Esophagus squamous epithelium (tissue), 5 donors: ENCODE measurements around the gene CNP. TPM values are rescaled to one million over a fixed set of nuclear protein-coding genes. Genes with fewer than 3 reads are reported as not detected.

Experiments
- DNase-seq: peaks from one replicate; lab custom pipeline; 2025; lab: John Stamatoyannopoulos, UW
- H3K27ac ChIP-seq, 4 donors: fragments of 200-600 bp; sonication (generic); one replicate each; pipeline ENCODE4 v1.5.1; 2016 to 2019; ENCODE audit warnings: mild to moderate bottlenecking in 1 of 4
- H3K27me3 ChIP-seq, 4 donors: fragments of 200-600 bp; sonication (generic); 1 replicate in 3 of 4; 2 replicates in 1 of 4; pipeline versions ENCODE4 v1.5.1 to v1.6.0; 2017 to 2021; ENCODE audit warnings: antibody characterized with exemption in 1 of 4
- H3K36me3 ChIP-seq, 3 donors: fragments of 200-600 bp; sonication (generic); one replicate each; pipeline ENCODE4 v1.5.1; 2016 to 2019
- H3K4me1 ChIP-seq, 3 donors: fragments of 200-600 bp; sonication (generic); one replicate each; pipeline ENCODE4 v1.5.1; 2017 to 2019
- H3K4me3 ChIP-seq, 4 donors: fragments of 200-600 bp; sonication (generic); 1 replicate in 3 of 4; 2 replicates in 1 of 4; pipeline ENCODE4 v1.5.1; 2016 to 2019; ENCODE audit warnings: mild to moderate bottlenecking in 2 of 4, moderate library complexity in 1 of 4
- H3K9me3 ChIP-seq, 3 donors: fragments of 200-600 bp; sonication (generic); one replicate each; pipeline ENCODE4 v1.5.1; 2016 to 2019
- POLR2A ChIP-seq, 4 donors: fragments of 450-650 bp; IDR thresholded peaks; one replicate each; pipeline ENCODE4 v1.6.1; 2017; ENCODE audit warnings: antibody characterized with exemption in 4 of 4, mild to moderate bottlenecking in 4 of 4, moderate library complexity in 3 of 4
- WGBS, 2 donors: methylation state at CpG; one replicate each; pipeline ENCODE4 v1.1.5; 2018; 5-methylcytosine and 5-hydroxymethylcytosine counted together
- intact Hi-C: fragments of 100-400 bp; cut with DNase I; formaldehyde crosslinking; loops from one replicate; pipeline ENCODE4 v1.15.0; 2022
- total RNA-seq, 4 donors: library from RNA; depleted of rRNA; stranded (reverse); fragments of >200 nt; gene quantifications; one replicate each; pipeline ENCODE4 v1.1.0, GENCODE V29; 2016
- TF ChIP-seq, protein P1 (sequence below), 6 experiments: fragments of 450-650 bp in 4 of 6; fragments of 200-600 bp in 2 of 6; sonication (generic) in 2 of 6; IDR thresholded peaks; one replicate each; pipeline ENCODE4 v1.5.1; 2016 to 2019; ENCODE audit warnings: antibody characterized with exemption in 6 of 6, mild to moderate bottlenecking in 4 of 6, moderate library complexity in 4 of 6
- donor health status: DM: yes; HTN: yes; CAD: no.

CNP gene
- total RNA-seq, 4 donors from 2014 or later = 45.3 to 66.0 (median 53.0) TPM

DNA sequence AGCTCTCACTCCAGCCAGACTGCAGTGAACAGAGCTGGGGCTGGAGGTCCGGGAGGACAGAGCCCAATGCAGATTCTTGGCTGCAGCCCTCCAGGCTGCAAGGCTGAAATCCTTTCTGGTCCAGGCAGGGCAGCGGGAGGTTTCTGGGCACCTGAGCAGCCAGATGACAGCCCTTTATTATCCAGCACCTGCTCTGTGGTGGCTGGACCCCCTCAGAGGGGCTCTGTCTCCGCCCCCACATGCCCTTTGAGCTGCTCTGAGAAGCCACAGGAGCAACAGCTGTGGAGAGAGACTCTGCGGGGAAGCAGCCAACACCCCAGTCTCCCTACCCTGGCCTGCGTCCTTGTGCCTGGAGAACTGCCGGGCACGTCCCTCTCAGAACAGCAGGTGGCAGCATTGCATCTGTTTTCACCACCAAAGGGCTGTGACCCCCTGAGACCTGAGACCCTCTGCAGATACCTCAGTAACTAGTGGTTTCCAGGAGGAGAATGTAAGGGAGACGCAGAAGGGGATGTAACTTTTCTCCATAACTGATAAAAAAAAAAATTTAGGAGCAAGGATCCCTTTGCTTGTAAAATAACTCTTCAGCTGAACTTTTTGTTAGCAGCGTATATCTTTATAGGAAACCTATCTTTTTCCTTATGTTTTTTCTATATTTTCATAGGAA lies 3.7 kb upstream of the CNP start:
- no peaks in the 10 kb centered on the region for H3K27me3 ChIP-seq
- WGBS, 2 donors = 18 to 42% methylated on average over 2 to 5 of the region's 9 CpGs
- intact Hi-C loops = no loop called here
- H3K4me3 ChIP-seq = no peak overlapping the region
- H3K4me1 ChIP-seq = peaks cover 8 to 34% (median 10%) of the 10 kb centered on the region in 3 donors
- no peaks in the 10 kb centered on the region for H3K9me3 ChIP-seq
- H3K36me3 ChIP-seq = peaks cover 0 to 1% (median 0%) of the 10 kb centered on the region in 3 donors
- TF ChIP-seq, protein P1, sequence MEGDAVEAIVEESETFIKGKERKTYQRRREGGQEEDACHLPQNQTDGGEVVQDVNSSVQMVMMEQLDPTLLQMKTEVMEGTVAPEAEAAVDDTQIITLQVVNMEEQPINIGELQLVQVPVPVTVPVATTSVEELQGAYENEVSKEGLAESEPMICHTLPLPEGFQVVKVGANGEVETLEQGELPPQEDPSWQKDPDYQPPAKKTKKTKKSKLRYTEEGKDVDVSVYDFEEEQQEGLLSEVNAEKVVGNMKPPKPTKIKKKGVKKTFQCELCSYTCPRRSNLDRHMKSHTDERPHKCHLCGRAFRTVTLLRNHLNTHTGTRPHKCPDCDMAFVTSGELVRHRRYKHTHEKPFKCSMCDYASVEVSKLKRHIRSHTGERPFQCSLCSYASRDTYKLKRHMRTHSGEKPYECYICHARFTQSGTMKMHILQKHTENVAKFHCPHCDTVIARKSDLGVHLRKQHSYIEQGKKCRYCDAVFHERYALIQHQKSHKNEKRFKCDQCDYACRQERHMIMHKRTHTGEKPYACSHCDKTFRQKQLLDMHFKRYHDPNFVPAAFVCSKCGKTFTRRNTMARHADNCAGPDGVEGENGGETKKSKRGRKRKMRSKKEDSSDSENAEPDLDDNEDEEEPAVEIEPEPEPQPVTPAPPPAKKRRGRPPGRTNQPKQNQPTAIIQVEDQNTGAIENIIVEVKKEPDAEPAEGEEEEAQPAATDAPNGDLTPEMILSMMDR (IDR thresholded peaks at IDR 0.05) = peak; percentile 77 to 91 (median 84)
- TF ChIP-seq POLR2A (IDR thresholded peaks at IDR 0.05) = no peak
- H3K27ac ChIP-seq = no peak overlapping the region
- no peak for DNase-seq

DNA sequence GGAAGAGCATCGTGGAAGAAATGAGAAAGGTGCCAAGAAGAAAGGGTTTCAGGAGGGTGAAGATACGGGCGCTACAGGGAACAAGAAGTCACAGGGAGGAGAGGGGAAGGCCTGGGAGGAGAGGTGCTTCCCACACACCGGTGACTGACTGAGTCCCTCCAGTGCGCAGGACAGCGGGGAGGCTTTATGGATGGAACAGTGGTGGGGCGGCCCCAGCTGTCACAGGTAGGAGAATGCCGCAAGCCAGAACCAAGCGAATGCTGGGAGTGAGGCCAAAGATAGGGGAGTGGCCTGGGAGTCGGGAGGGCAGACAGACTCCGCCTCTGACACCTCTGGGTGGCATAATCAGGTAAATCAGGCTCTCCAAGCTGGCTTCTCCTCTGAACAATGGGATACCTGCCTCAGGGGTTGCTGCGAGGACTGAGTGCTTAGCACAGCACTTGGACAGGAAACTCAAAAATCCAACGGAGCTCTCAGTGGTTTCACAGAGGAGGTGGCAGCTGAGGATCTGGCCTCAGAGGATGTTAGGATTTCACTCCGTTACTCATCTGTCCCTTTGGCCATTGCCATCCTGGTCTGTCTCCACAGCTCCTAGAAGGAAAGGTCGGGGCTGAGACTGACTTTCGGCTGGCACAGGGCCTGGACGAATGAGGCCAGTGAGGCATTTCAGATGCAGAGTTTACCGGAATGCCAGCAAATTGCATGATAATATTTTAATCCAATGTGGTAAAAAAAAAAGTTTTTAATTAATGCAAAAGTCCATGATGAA lies 717 bp upstream of the CNP start:
- Histone ChIP-seq H3K9me3 (no peaks in the 10 kb centered on the region), H3K36me3 (peaks cover 0 to 31% (median 4%) of the 10 kb centered on the region in 3 donors), H3K27me3 (no peaks in the 10 kb centered on the region), H3K4me3 (peak overlapping the region; percentile 77 to 96 (median 91)), H3K27ac (peak overlapping the region; percentile 90 to 97 (median 94)), H3K4me1 (peaks cover 24 to 64% (median 33%) of the 10 kb centered on the region in 3 donors)
- TF ChIP-seq, protein P1 (IDR thresholded peaks at IDR 0.05) = no peak
- TF ChIP-seq POLR2A (IDR thresholded peaks at IDR 0.05) = peak in 1 of 4 donors; percentile 10
- 2 to 4% methylated on average over 17 to 18 of the region's 18 CpGs for WGBS, 2 donors
- intact Hi-C loops = loop anchor here (5.0 kb wide), 1 partner anchor 46 kb away; no protein-coding TSS in a partner anchor
- no peak for DNase-seq

DNA sequence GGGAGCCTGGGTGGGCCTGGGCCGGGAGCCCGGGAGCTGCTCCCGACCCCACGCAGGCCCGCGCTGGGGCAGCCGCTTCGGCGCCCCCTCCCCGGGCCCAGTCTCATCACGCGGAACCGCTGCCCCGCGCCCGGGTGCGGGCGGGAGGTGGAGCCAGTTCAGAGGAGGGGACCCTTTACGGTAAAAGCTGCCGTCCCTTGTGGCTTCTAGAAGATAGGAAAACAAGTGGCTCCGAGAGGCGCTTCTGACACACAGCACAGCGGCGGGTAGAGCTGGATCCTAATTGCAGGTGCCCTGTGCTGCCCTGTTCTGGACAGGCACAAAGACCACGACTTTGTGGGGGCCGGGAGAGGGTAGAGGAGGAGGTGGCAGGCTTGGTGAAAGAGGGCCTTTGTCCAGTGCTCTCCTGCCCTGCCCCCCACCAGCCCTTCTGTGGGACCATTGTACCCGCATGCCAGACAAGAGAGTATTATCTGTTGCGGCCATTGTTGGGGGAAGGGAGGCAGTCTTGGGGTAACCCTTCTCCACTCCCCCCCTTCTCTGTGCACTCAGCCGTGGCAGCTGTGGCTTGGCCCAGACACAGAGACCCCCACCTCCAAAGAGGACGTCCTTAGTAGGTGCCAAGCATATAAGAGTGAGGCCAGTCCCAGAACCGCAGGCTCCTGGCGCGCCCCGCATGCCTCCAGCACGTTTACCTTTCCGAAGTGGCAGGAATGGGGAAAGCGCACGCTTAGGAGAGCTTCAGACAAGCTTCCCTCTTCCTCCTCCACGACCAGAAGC lies 736 bp downstream of the CNP start:
- TF ChIP-seq, protein P1 (IDR thresholded peaks at IDR 0.05) = no peak
- TF ChIP-seq POLR2A (IDR thresholded peaks at IDR 0.05) = no peak
- Histone ChIP-seq H3K27ac (peak overlapping the region; percentile 90 to 97 (median 94)), H3K4me3 (peak overlapping the region; percentile 77 to 96 (median 91)), H3K9me3 (no peaks in the 10 kb centered on the region), H3K27me3 (no peaks in the 10 kb centered on the region), H3K4me1 (peaks cover 27 to 79% (median 40%) of the 10 kb centered on the region in 3 donors), H3K36me3 (peaks cover 0 to 46% (median 16%) of the 10 kb centered on the region in 3 donors)
- WGBS, 2 donors = 17% methylated on average over 1 of the region's 39 CpGs; no CpG with 5 or more reads in 1 of the 2 donors
- DNase-seq = no peak
- intact Hi-C loops = loop anchor here (5.0 kb wide), 1 partner anchor 45 kb away; no protein-coding TSS in a partner anchor

DNA sequence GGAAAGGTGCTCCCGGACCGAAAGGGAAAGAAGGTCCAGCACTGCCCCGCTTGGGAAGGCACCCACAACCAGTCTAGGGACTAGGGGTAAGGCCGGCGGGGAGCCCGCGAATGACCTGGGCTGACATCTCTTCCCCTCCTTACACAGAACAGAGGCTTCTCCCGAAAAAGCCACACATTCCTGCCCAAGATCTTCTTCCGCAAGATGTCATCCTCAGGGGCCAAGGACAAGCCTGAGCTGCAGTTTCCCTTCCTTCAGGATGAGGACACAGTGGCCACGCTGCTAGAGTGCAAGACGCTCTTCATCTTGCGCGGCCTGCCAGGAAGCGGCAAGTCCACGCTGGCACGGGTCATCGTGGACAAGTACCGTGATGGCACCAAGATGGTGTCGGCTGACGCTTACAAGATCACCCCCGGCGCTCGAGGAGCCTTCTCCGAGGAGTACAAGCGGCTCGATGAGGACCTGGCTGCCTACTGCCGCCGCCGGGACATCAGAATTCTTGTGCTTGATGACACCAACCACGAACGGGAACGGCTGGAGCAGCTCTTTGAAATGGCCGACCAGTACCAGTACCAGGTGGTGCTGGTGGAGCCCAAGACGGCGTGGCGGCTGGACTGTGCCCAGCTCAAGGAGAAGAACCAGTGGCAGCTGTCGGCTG lies 1.5 kb downstream of the CNP start:
- Histone ChIP-seq H3K36me3 (peaks cover 0 to 53% (median 23%) of the 10 kb centered on the region in 3 donors), H3K4me3 (peak overlapping the region; percentile 77 to 96 (median 91)), H3K9me3 (no peaks in the 10 kb centered on the region), H3K27ac (peak overlapping the region; percentile 90 to 97 (median 94)), H3K27me3 (no peaks in the 10 kb centered on the region), H3K4me1 (peaks cover 34 to 80% (median 48%) of the 10 kb centered on the region in 3 donors)
- intact Hi-C loops = loop anchor here (5.0 kb wide), 1 partner anchor 44 kb away; no protein-coding TSS in a partner anchor
- 74% methylated on average over 13 of the region's 37 CpGs; no CpG with 5 or more reads in 1 of the 2 donors for WGBS, 2 donors
- TF ChIP-seq, protein P1 (IDR thresholded peaks at IDR 0.05) = no peak
- no peak for TF ChIP-seq POLR2A (IDR thresholded peaks at IDR 0.05)
- DNase-seq = no peak
